GM06990 (cell line): ENCODE measurements around the gene ACAP2.
A peak's percentile ranks its signal among the peaks of the same experiment; 100 is the strongest.
"Not testable (repeated sequence)": the region's sequence is repeated elsewhere in the genome, so short reads cannot be mapped to it uniquely, and the experiment has no call there.

ENCODE experiments used
- DNase-seq: peaks from one replicate; pipeline ENCODE4 v3.0.0-alpha.2; 2011; ENCODE audit not compliant: insufficient read length; ENCODE audit errors: extremely low read depth
- H3K27me3 ChIP-seq: replicated peaks from 2 replicates; pipeline ENCODE4 v1.6.0; 2011; ENCODE audit warnings: low read length; ENCODE audit not compliant: control insufficient read depth, insufficient read depth
- H3K36me3 ChIP-seq: 2 replicates; pipeline ENCODE4 v1.5.1; 2011; ENCODE audit warnings: low read length; ENCODE audit not compliant: control insufficient read depth, insufficient read depth
- H3K4me3 ChIP-seq: replicated peaks from 2 replicates; pipeline ENCODE4 v1.5.1; 2011; ENCODE audit warnings: low read depth, mild to moderate bottlenecking, control low read depth, low read length
- TF ChIP-seq, protein P1 (sequence below): IDR thresholded peaks from 2 replicates; pipeline ENCODE4 v1.5.1; 2011; ENCODE audit warnings: low read length, control low read depth, mild to moderate bottlenecking, inconsistent platforms; ENCODE audit not compliant: insufficient read depth, poor library complexity, severe bottlenecking

The ACAP2 gene

GRCh38 chr3:195442573-195443390 is at the start of gene ACAP2:
Gene ACAP2, minus strand, starts transcription at chr3:195443020. Its CDS starts 173 bp downstream, at chr3:195442847.
- Histone ChIP-seq H3K36me3 (no peaks in the 10 kb centered on the region), H3K27me3 (no peaks in the 10 kb centered on the region), H3K4me3 (peak within 1 kb of the TSS; percentile 90)
- TF ChIP-seq, protein P1, sequence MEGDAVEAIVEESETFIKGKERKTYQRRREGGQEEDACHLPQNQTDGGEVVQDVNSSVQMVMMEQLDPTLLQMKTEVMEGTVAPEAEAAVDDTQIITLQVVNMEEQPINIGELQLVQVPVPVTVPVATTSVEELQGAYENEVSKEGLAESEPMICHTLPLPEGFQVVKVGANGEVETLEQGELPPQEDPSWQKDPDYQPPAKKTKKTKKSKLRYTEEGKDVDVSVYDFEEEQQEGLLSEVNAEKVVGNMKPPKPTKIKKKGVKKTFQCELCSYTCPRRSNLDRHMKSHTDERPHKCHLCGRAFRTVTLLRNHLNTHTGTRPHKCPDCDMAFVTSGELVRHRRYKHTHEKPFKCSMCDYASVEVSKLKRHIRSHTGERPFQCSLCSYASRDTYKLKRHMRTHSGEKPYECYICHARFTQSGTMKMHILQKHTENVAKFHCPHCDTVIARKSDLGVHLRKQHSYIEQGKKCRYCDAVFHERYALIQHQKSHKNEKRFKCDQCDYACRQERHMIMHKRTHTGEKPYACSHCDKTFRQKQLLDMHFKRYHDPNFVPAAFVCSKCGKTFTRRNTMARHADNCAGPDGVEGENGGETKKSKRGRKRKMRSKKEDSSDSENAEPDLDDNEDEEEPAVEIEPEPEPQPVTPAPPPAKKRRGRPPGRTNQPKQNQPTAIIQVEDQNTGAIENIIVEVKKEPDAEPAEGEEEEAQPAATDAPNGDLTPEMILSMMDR, result no peak
- DNase-seq, result peak; percentile 100

DNA sequence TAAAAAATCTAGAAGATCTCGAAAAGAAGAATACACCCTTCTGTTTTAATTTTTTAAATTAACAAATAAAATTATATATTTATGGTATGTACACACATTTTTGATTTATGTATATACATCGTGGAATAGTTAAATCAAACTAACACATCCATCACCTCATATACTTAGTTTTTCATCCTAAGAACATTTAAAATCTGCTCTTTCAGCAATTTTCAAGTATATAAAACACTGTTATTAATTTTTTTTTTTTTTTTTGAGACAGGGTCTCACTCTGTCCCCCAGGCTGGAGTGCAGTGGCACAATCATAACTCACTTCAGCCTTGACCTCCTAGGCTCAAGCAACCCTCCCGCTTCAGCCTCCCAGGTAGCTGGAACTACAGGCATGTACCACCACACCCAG is 32.8 kb upstream of the ACAP2 start:
- no peaks in the 10 kb centered on the region for H3K27me3 ChIP-seq
- no peaks in the 10 kb centered on the region for H3K36me3 ChIP-seq
- TF ChIP-seq, protein P1, result no peak
- DNase-seq, result no peak
- H3K4me3 ChIP-seq, result no peak overlapping the region

DNA sequence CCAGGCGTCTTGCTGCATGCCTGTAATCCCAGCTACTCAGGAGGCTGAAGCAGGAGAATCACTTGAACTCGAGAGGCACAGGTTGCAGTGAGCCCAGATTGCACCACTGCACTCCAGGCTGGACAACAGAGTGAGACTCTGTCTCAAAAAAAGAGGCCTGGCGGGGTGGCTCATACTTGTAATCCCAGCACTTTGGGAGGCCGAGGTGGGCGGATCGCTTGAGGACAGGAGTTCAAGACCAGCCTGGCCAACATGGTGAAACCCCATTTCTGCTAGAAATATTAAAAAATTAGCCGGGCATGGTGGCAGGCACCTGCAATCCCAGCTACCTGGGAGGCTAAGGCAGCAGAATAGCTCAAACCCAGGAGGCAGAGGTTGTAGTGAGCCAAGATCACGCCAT is 32.3 kb upstream of the ACAP2 start:
- not testable (repeated sequence) for DNase-seq, H3K27me3 ChIP-seq, H3K36me3 ChIP-seq, H3K4me3 ChIP-seq

- TF ChIP-seq, protein P1, result no peak
Measured at GRCh38 chr3:195468841-195469240, 26.0 kb upstream of the ACAP2 start.

DNA sequence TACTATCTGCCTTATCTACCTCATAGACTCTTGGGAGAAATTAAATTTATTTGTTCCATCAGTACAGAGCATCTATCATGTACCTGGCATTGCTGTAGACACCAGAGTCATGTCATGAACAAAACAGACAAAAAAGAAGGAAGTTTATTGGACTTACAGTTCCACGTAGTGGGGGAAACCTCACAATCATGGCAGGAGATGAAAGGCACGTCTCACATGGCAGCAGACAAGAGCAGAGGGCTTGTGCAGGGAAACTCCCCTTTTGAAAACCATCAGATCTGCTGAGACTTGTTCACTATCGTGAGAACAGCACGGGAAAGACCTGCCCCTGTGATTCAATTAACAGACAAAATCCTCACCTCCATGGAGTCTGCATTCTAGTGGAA is 25.6 kb upstream of the ACAP2 start:
- Histone ChIP-seq H3K4me3 (no peak overlapping the region), H3K27me3 (no peaks in the 10 kb centered on the region), H3K36me3 (no peaks in the 10 kb centered on the region)
- TF ChIP-seq, protein P1, result no peak
- DNase-seq, result no peak

More at GRCh38 chr3:195468841-195469240, 26.0 kb upstream of the ACAP2 start:
- no peaks in the 10 kb centered on the region for H3K27me3 ChIP-seq
- no peak for DNase-seq
- no peak overlapping the region for H3K4me3 ChIP-seq
- H3K36me3 ChIP-seq, result no peaks in the 10 kb centered on the region

- no peaks in the 10 kb centered on the region for H3K27me3 ChIP-seq
- TF ChIP-seq, protein P1, result no peak
- no peak for DNase-seq
- H3K36me3 ChIP-seq, result no peaks in the 10 kb centered on the region
- no peak overlapping the region for H3K4me3 ChIP-seq
Measured at GRCh38 chr3:195467641-195468390, 25.0 kb upstream of the ACAP2 start.
